Measurements from ENCODE around the gene EVA1B.

EVA1B gene

DNA sequence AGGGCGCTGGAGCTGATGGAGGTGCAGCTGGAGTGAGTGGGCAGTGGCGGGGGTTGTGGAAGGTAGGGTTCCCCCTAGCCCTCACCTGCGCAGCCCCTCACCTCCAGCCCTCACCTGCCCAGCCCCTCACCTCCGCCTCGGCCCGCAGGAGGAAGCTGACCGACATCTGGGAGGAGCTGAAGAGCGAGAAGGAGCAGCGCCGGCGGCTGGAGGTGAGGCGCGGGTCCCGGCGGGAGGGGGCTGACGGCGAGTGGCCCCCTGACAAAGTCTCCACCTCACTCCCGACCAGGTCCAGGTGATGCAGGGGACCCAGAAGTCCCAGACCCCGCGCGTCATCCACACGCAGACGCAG, 2.7 kb downstream of the EVA1B start:
- DNase-seq, result no peak

DNA sequence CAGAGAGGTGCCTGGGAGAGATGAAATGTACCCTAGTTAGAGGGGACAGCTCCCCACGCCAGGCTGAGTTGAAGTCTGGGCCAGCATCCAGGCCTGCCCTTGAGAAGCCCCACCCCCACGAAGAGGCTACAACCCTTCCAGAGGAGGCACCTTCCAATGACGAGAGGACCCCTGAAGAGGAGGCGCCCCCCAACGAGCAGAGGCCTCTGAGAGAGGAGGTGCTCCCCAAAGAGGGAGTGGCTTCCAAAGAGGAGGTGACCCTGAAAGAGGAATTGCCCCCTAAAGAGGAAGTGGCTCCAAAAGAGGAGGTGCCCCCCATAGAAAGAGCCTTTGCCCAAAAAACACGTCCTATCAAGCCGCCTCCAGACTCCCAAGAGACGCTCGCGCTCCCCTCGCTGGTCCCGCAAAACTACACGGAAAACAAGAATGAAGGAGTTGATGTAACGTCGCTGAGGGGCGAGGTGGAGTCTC, 3.1 kb downstream of the EVA1B start:
- DNase-seq, result no peak

DNA sequence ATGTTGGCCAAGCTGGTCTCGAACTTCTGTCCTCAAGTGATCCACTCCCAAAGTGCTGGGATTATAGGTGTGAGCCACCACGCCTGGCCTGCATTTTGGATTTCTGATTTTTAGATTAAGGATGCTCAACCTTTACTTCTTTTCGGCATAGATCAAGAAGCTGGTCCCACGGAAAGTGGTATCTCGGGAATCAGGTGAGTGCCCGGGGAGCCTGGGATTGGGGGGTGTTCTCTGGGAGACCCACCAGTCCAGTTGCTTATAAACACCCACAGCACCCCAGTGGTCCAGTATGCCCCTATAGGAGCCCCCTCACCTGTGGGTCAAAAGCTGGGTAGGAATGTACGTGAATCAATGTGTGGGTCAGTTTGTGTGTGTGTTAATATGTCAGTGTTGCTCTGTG, 14.0 kb downstream of the EVA1B start:
- DNase-seq, result no peak

DNA sequence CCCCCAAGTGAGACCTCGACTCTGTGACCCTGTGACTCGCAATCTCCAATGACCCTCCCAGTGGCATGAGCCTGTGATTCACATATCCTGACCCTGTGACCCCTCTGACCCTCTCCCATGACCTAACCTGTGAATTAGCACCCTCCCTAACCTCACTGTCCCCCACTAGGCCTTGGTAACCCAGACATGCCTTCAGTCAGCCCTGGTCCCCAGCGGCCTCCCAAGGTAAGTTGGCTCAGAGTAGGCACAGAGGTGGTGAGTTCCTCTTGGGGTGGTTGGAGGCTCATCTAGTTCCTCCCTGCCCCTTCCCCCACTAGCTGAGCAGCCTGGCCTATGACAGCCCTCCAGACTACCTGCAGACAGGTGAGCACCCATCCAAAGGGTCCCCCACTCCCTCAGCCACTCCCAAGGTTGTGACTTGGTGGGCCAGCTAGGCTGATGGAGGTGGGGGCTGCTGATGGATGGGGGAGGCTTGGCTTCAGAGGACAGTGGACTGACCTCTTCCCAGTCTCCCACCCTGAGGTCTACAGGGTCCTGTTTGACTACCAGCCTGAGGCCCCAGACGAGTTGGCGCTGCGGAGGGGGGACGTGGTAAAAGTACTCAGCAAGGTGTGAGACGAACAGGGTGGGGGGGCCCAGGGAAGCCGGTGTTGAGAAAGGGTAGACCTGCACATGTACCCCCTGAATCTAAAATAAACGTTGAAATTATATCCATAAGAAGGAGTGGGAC, 15.7 kb downstream of the EVA1B start:
- no peak for DNase-seq

DNA sequence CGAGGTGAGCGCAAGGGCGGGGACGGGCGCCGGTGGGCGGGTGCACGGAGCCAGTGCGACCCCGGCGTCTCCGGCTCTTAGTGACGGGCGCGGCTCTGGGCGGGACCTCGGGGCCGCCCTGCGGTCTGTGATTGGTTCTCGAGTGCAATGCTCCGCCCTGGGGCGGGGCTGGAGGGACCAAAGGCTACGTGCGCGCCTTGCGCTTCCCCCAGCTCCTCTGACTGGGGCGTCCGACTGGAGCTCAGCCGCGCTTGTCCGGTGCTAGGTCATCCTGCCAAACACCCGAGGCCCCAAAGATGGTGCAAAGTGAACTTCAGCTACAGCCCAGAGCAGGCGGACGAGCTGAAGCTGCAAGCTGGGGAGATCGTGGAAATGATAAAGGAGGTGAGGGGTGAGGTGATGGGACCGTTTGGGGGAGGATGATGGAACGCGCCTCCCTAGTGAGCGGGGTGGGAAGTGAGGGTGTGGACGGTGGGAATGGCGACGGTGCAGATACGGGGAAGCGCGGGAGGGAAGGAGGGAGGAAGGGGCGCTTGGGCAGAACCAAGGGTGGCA, 16.5 kb downstream of the EVA1B start:
- peak in 47 of 51 donors; percentile 23 to 90 (median 74) for DNase-seq

DNA sequence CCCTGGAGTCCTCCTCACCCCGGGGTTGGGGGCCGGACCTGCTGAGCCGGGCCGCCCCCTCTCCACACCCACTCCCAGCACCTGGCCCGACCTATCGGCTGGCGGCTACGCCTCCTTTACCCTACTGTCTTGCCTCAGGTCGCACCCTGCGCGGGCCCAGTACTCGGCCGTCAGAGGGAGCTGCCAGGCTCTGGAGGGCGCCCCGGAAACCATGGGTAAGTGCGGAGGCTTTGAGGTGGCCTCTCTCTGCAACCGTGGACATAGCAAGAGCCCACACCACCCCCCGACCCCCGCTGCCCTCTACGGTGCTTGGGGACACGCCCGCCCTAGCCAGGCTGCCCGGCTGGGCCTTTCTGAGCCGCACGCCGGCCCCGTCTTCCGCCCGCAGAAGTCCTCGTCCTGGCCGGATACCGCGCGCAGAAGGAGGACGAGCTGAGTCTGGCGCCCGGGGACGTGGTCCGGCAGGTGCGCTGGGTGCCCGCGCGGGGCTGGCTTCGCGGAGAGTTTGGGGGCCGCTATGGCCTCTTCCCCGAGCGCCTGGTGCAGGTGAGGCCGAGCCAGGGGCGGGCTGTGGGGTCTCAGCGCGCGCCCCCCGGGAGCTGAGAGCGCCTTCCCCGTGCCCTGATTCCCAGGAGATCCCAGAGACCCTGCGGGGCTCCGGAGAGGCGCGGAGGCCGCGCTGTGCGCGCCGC, 17.1 kb downstream of the EVA1B start, which contains the start of gene SH3D21:
SH3D21 (plus strand) TSS at position 159 of the 692 bp plus-strand sequence; CDS start at position 212, 53 bp downstream.
- DNase-seq, result peak in 1 of 51 donors; percentile 46

DNA sequence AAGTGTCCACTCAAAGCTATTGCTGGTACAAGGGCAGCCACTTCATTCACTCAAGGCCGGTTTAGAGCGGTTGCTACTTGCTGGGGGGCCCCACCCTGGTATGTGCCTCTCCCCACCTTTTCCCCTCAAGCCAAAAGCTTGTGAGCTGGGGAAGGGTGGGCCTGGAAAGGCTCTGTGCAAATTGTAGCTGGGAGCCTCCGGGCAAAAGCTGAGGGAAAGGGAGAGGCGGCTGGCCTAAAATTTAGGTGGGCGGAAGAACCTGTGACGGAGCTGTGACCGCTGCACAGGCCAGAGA, 17.6 kb downstream of the EVA1B start:
- DNase-seq, result no peak

DNA sequence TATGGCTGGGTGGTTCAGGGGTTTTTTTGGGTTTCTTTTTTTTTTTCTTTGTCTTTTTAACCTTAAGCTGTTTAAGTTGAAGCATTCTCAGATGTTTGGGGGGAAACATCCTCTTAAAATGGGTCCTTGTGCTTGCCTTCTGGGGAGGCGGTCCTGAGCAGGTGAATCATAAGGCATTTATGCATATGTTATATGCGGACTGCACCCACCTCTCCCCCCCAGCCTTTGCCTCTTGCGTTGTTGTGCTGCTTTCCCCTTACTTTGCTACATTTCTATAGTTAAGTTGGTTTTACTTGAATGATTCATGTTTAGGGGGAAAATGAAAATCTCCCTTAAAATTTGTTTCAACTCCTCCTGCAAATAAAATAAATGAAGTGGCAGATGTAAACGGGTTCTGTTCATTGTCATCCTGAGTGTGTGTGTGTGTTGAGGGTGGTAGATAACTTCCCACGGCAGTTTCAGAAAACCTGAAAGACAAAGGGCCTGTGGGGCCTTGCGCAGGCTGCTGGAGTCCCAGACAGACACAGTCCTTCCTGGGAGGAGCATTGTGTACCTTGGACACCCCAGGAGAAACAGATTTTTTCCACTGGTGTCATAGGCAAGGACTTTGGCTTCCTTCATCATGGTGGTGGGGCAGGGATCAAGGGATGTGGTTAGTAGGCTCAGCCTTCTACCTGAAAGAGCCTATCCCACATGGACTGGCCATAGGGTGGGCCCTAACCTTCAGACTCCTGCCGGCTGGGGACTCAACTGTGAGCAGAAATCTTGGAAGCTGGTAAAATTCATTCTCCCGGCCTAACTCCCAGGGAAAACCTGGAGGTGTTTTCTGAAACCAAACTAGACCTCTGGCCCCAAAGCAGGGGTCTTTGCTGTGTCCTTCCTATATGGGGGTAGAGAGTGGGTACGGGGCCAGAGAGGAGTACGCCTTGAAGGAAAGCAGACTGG, 18.2 kb downstream of the EVA1B start:
- DNase-seq, result no peak

DNA sequence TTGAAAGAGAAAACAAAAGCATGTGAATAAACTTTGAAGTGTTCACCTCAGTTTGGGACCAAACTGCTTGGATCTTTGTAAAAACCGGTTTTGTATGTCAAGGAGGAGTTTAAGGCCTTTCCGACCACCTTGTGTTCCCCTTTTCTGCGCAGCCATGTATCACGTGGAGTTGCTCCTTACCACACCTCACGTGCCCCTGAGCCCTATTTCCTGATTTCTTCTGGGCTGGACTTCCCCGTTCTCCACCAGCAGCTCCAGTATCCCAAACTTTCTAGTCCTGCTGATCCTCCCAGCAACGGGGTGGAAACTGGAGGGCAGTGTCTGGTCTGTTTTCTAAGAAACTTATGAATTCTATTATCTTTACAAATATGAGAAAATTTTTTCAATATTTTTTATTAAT, 18.9 kb downstream of the EVA1B start:
- no peak for DNase-seq

DNA sequence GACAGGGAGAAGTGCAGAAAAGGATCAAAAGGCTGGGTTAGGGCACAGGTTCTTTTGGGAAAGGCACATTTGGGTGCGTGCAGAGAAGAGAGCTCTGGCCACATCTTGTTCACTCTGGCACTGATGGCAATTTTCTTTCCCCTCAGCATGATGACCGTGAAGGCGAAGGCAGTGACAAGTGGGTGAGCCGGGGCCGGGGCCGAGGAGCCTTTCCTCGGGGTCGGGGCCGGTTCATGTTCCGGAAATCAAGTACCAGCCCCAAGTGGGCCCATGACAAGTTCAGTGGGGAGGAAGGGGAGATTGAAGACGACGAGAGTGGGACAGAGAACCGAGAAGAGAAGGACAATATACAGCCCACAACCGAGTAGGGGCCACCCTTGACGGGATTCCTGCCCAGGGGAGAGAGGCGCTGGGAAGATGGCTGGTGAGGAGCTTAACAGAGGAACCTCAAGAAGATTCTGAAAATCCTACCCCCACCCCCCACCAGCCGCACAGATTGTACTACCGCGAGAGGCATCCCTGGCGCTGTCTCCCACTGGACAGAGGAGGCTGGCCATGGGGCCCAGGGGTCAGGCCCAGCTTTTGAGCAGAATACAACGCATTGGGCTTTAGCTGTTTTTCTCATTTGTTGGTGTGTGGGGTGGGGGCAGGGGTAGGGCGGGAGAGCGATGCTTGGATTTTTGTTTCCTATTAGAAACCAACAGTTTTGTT, 19.6 kb downstream of the EVA1B start:
- no peak for DNase-seq

DNA sequence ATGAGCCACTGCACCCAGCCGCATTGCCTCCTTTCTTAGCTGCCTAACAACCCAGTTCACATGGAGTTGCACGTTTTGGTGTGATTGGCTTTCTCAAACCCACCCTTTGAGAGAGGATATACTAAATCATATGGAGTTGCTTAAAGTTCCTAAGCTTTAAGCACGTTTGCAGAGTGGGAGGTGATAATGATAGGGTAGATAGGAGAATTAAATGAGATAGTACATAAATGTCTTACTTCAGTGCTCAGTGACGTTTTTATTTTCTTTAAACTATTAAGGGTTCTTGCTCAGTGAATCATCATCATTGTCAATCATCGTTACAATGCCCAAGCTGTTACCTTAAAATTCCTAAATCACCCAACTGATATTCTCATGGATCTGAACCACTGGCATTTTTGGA, 20.2 kb downstream of the EVA1B start:
- DNase-seq, result no peak

DNA sequence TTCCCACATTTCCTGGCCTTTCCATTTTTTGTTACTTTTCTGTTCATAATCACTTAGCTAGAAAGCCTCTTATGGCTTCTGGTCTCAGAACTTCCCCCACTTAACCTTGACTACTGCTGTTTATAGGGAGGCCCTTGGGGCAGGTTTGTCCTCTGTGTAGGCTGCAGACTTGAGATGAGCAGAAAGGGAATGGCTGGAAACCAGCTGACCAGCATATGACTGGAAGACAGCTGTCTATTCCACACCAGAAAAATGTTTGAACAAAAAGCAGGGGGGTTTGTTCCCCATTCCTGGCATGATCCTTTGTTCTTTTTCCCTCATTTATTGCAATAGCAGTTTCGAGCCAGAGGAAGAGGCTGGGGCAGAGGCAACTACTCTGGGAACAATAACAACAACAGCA, 22.2 kb downstream of the EVA1B start:
- no peak for DNase-seq

DNA sequence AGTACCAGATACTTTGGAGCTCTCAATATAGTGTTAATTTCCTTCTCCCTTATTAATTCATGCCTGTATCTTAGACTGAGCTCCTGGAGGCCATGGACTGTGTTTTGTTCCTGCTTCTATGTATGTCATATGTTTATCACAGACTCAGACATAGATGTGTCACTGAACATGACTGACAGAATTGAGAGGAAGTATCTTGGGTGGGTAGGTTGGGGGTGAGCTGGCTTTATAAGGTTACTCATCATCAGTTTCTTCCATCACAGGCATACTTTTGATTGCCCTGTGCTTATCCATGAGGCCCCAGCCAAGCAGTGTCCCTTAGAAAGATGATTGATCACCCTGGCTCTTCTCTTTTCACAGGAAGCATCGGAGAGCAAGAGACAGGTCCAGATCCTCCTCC, 22.9 kb downstream of the EVA1B start:
- DNase-seq, result no peak

DNA sequence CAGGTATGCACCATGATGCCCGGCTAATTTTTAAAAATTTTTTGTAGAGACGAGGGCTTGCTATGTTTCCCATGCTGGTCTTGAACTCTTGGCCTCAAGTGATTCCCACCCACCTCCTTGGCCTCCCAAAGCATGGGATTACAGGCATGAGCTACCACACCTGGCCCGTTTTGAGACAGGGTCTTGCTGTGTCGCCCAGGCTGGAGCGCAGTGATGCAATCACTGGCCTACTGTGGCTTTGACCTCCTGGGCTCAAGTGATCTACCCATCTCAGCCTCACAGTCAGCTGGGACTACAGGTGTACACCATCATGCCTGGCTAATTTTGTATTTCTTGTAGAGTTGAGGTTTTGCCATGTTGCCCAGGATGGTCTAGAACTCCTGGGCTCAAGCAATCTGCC, 24.8 kb downstream of the EVA1B start:
- no peak for DNase-seq

DNA sequence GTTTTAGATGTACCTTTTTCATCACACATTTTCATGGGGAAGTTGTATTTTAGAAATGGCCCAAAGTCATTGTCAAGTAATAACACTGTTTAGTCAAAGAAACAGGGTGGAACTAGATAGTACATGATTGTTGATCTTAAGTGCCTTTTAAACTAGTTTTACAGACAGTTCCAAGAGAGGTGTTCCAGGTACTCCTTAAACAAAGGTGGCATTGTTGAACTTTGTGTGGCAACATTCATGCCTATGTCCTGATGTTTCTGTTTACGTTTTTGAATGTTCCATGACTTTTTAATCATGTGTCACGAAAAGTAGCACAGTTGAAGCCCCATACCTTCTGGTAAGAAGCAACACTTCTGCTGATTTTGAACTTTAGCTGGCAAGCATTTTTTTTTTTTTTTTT, 26.4 kb downstream of the EVA1B start:
- no peak for DNase-seq

DNA sequence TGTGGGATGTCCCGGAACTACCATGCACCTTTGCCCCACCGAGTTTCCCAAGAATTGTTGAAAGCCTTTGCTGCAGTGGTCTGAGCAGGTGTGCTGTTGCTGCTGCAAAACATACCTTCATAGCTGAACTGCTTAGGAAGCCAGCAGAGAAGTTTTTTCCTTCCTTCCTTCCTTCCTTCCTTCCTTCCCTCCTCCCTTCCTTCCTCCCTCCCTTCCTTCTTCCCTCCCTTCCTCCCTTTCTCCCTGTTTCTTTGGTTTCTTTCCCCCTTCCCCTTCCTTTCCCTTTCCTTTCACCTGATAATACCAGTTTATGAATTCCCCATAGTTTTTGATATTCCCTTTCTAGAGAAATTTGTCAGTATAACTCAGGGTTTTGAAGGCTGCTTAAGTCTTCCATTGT, 28.1 kb downstream of the EVA1B start:
- no peak for DNase-seq

DNA sequence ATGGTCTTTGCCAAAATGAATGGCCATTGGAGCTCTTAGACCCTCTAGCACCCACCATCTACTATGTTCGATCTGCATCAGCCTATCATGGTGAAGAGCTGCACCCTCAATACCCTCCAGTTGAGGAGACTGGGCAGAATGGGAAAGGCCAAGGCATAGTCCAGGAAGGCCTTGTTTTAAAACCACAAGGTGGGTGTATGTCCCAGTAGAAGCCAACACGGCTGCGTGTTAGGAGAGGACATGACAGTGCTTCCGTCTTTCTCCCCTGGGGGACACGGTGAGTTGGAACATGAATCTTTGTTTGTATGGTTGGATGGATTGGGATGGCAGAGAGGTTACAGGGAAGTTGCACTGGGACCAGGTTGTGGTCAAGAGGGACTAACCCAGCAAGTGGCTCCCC, 35.9 kb downstream of the EVA1B start:
- no peak for DNase-seq

DNA sequence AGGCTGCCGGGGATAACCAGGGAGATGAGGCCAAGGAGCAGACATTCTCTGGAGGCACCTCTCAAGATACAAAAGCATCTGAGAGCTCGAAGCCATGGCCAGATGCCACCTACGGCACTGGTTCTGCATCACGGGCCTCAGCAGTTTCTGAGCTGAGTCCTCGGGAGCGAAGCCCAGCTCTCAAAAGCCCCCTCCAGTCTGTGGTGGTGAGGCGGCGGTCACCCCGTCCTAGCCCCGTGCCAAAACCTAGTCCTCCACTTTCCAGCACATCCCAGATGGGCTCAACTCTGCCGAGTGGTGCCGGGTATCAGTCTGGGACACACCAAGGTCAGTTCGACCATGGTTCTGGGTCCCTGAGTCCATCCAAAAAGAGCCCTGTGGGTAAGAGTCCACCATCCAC, 36.6 kb downstream of the EVA1B start:
- no peak for DNase-seq

DNA sequence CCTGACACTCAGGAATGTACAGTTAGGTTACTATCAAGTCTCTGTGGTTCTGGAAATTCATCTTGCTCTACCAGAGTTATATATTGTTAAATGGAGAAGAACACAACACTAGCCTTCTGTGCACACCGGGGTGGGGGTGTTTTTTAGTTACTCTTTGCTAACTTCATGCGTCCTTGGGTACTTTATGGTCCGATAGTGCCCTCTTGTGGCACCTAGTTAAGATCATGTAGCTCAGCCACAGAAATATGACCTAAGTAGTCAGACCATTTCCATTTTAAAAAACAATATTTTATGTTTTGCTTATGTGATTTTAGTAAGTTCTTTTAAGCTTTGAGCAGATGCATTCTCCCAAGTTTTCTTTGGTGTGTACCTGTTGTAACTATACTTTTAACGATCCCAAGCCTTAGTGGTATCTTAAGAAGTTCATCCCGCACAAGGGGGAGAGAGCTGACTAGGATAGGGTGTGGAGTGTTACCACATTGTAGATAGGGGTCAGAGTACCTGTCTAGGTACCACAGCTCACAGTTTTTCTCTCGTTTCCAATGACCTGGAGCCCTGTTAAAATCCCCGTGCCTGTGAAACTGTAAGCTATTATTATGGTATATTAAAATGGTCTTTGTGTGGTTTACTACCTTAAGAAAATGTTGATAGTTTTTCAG, 37.9 kb downstream of the EVA1B start:
- peak in 23 of 51 donors; percentile 6 to 69 (median 44) for DNase-seq

DNA sequence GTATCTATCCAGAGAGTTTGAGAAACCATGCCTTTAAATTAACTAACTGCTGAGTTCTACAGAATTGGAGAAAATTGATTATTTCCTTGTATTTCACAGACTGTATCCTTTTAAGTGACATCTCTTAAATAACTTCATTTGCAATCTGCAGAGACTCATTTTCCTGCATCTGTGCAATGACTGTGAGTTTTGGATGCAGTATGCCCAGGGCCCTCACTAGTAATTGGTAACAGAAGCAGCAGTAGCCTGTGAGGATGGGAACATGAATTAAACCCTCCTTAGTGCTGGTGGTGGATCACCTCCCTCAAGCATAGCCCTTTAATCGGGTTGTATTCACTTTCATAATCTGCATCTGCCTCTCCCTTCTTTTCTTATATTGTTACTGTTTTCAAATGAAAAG, 38.9 kb downstream of the EVA1B start:
- no peak for DNase-seq

DNA sequence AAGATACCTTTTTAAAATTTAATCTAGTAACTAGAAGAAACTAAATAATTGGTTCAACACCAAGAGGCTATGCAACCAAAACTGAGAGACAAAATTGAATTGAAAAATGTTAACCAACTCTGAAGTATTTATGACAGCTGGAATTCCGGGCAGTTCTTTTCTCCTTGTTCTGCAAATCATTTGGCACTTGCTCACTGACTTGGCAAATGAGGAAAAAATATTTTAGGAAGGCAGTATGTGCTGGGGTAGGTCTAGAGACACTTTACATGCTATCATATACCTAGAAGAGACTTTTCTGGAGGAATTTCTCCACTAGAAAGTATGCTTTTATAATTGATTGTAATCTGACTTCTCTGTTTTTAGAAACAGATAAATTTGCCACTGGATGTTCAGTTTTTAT, 39.4 kb downstream of the EVA1B start:
- no peak for DNase-seq

All from hypothalamus (tissue), 51 donors.